Activated CD4-positive, alpha-beta T cell treated with anti-CD3 and anti-CD28 coated beads, Interleukin-2, amount 50 U/mL, for 48 hours (primary cell): Measurements from ENCODE around the gene SCNN1B.
"Not testable (repeated sequence)": the region's sequence is repeated elsewhere in the genome, so short reads cannot be mapped to it uniquely, and the experiment has no call there.

Experiments used
- DNase-seq, 2 experiments: peaks; one replicate each; pipeline ENCODE4 v3.0.0-alpha.2; 2020

Gene SCNN1B

DNA sequence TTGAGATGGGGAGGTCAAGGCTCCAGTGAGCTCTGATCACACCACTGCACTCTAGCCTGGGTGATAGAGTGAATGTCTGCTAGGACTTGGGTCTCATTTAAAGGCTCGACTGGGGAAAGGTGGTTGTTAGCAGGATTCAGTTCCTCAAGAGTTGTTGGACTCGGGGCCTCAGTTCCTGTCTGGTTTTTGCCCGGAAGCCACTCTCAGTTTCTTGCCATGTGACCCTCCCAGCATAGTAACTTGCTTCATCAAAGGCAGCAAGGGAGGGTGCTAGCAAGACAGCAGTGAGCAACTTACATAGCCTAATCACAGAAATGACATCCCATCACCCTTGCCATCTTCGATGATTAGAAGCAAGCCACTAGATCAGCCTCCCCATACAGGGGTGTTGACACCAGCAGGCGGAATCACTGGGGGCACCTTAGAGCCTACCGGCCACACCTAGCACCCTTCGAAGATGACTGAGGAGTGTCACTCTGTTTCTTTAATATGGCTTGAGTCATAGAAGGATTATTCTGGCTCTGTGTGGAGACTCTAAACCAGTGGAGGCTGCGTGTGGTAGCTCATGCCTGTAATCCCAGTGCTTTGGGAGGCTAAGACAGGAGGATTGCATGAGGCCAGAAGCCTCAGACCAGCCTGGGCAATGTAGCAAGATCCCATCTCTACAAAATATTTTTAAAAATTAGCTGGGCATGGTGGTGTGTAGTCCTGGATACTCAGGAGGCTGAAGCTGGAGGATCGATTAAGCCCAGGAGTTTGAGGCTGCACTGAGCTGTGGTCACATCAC is 13.2 kb upstream of the SCNN1B start:
- DNase-seq, result no peak

DNA sequence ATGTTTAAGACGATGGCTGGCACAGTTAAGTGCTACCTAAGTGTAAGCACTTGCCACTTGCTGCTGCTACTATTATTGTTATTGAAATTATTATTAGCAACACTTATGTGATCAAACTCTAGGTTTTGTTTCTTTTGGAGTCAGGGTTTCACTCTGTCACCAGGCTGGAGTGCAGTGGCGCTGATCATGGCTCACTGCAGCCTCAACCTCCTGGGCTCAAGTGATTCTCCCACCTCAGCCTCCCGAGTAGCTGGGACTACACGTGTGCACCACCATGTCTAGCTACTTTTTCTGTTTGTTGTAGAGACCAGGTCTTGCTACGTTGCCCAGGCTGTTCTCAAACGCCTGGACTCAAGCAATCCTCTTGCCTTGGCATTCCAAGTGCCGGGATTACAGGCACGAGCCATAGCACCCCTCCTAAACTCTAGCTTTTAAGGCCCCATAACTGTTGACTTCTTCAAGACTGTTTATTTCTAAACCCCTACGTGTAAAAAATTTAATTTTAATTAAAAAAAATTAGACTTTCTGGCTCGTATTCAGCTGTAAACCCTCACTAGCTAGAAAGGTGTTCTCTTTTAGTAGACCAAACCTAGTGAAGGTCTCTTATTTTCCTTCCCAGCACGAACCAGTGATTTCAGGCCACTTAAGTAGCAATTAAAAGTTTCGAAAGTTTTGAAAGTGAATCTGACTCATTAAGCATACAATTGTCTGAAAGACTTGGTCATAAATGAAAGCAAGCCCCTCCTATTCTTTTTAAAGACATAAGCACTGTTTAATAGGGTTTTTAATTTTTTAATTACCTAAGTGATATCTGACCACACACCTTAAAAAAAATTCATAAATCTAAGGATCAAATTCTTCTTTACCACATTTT is 11.7 kb upstream of the SCNN1B start:
- no peak for DNase-seq

DNA sequence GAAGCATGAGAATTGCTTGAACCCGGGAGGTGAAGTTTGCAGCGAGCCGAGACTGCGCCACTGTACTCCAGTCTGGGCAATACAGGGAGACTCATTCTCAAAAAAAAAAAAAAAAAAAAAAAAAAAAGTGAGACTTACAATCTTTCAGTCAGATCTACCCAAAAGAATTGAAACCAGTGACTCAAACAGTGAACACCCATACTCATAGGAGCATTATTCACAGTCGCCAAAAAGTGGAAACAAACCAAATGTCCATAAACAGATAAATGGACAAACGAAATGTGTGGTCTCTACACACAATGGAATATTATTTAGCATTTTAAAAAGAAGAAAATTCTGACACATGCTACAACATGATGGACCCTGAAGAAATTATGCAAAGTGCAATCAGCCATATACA is 9.1 kb upstream of the SCNN1B start:
- no peak for DNase-seq

DNA sequence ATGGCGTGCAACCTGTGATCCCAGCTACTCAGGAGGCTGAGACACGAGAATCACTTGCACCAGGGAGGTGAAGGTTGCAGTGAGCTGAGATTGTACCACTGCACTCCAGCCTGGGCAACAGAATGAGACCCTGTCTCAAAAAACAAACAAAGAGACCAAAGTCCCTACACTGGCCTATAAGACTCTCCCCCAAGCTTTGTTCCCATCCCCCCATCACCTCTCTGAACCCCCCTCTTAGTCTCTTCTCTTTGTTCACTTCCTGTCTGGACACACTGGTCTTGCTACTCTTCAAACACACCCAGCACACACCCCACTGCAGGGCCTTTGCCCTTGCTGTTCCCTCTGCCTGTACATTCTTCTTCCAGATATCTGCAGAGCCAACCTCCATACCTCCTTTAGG is 7.8 kb upstream of the SCNN1B start:
- DNase-seq, result no peak

DNA sequence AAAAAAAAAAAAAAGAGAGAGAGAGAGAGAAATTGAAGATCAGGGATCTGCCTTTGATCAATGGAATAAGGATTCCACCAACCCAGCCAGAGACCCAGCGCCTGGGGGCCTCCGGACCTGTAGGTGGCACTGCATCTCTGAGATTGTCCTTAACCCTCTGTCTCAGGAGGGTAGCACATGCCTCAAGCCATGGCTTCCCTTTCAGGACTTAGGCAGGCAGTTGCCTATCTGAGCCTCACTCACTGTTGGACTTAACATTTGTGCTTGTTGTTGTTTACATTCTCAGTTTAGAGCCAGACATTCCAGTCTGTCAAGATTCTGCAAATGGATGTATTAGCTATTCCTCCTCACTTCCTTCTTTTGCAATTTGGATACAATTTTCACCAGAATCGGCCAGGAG is 5.1 kb upstream of the SCNN1B start:
- peak; percentile 21 to 24 for DNase-seq

DNA sequence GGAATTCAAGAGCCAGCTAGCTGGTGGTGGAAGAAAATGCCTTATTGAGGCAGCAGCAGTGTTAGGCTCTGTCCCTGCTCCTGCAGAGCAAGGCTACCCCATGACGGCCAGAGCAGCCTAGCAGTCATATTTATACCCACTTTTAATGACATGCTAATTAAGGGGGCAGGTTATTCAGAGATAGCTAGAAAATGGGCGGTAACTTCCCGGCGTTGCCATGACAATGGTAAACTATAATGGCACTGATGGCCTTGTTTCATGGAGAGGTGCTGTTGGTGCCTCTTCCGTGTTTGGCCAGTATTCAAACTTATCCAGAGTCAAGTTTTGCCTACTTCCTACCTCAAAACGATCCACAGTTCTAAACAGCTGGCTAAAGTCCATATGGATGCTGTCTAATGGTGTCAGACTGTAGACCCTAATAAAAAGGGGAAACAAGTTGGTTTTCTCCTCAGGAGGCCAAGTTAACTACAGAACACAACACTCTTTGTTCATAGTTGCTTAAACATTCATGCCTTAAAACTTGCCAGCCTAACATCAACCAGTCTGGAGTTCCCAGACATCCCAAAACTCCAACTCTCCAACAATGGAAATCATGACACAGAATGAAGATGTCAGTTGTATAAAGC is 3.7 kb upstream of the SCNN1B start:
- DNase-seq, result no peak

DNA sequence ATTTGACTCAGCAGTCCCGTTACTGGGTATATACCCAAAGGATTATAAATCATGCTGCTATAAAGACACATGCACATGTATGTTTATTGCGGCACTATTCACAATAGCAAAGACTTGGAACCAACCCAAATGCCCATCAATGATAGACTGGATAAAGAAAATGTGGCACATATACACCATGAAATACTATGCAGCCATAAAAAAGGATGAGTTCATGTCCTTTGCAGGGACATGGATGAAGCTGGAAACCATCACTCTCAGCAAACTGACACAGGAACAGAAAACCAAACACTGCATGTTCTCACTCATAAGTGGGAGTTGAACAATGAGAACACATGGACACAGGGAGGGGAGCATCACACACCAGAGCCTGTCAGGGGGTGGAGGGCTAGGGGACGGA is 2.3 kb upstream of the SCNN1B start:
- not testable (repeated sequence) for DNase-seq

DNA sequence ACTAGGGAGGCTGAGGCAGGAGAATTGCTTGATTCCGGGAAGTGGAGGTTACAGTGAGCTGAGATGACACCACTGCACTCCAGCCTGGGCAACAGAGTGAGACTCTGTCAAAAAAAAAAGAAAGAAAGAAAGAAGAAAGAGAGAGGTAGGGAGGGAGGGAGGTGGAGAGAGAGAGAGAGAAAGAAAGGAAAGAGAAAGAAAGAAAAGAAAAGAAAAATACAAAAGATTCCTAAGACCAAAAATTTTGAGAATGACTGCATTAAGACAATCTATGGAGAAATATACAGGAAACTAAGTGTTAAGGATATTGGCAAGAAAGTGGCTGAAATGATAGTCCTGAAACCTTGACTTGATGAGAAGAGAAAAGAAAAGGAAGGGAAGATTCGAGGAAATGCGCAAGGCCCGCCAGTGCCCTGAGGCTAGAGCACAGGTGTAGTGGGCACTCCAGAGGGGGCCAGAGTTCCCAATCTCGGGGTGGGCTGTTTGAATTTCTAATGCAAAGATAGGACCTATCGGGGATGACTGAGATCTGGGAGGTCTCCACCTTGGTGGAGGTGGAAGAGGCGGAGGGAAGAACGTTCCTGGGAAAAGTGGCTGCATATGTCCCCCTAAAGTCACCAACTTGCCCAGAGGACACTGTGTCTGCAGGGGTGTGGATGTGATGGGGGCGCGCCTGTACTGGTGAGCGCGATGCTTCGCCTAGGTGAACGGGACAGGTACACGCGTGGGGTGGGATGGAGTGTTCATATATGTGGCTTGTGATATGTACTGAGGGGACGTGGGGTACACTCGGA is 654 bp upstream of the SCNN1B start:
- no peak for DNase-seq

DNA sequence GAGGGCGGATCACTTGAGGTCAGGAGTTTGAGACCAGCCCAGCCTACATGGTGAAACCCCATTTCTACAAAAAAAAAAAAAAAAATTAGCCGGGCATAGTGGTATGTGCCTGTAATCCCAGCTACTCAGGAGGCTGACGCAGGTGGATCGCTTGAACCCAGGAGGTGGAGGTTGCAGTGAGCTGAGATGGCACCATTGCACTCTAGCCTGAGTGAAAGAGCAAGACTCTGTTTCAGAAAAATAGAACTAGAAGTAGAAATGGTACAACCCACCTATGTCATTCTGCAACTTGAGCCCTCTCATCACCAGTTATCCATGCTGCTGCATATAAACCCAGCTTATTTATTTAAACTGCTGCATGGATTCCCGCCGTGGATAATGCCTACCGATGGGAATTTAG is 1.6 kb downstream of the SCNN1B start:
- no peak for DNase-seq

DNA sequence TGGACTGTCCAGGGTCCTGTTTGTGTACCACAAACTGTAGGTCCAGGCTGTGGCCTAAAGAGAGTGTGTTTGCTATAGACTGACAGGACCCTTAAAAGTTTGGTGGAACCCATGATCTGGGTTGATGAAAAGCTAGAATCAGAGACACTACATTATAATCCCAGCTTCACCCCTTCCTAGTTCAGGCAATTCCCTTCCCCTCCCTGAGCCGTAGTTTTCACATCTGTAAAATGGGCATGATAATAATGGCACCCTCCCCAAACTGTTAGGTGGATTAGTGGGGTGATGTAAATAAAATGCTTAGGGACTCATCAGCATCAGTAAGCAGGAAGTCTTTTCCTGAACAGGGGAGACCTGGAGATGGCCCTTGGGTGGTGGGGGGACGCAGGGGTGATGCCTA is 2.5 kb downstream of the SCNN1B start:
- DNase-seq, result no peak

DNA sequence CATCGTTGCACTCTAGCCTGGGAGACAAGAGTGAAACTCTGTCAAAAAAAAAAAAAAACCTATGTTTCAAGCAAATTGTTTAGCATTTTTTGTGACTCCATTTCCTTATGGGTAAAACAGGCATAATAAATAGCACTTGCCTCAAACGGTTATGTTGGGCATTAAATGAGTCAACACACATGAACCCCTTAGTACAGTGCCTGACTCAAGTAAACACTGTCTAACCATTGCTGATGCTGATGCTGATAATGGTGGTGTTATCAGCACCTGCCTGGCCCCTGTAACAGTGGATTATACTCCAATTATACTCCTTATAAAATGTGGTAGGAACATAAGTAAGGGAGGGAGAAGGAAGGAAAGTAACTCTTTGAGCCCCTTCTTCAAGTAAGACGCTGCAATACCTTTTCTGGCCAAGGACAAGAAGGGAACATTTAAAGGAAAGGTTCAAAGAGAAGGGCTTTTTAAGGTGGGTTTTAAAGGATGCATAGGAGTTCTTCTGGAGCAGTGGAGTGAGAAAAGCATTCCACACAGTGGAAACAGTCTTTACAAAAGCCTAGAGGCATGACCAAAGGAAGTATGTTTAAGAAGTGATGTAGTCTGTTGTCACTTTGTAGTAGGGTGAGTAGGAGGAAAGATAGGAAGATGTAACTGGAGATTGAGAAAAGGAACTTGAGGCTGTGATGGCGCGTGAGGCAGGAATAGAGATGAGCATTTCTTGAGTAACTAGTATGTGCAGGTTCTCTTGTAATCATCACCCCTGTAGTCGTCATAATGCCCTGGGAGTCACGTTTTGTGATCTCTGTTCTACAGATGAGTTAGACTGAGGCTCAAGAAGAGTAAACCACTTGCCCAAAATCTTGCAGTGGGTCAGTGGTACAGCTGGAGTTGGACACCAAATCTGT is 4.3 kb downstream of the SCNN1B start:
- no peak for DNase-seq

DNA sequence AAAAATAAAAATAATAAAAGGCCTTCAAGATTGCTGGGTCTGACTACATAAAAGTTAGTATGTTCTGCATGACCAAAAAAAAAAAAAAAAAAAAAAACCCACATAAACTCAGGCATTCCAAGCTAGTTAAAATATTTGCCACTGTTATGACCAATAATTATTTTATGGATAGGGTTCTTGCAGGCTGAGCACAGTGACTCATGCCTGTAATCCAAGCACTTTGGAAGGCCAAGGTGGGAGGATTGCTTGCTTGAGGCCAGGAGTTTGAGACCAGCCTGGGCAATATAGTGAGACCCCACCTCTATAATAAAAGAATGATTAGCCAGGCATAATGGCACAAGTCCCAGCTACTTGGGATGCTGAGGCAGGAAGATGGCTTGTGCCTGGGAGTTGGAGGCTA is 8.1 kb downstream of the SCNN1B start:
- DNase-seq, result no peak

DNA sequence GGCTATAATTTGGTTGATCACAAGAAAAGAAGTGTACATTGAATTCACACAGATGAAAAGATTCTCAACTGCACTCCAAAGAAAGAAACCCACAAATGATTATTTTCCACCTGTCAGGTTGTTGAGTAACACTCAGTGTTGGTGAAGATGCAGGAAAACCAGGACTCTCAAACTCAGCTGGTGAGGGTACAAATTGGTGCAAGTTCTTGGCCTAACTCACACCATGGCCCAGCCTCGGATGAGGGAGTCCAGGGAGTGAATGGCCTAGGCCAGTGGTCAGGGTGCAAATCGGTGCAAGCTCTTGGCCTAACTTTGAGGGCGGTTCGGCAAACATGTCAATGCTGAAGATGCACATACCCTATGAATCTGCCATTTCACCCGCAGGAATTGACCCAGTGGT is 8.6 kb downstream of the SCNN1B start:
- no peak for DNase-seq

DNA sequence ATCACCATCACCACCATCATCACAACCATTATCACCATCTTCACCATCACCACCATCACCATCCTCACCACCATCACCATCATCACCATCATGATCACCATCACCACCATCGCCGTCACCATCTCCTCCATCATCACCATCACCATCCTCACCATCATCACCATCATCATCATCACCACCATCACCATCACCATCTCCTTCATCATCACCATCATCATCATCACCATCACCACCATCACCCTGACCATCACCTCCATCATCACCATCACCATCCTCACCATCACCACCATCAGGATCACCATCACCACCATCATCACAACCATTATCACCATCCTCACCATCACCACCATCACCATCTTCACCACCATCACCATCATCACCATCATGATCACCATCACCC is 14.1 kb downstream of the SCNN1B start:
- DNase-seq, result no peak

DNA sequence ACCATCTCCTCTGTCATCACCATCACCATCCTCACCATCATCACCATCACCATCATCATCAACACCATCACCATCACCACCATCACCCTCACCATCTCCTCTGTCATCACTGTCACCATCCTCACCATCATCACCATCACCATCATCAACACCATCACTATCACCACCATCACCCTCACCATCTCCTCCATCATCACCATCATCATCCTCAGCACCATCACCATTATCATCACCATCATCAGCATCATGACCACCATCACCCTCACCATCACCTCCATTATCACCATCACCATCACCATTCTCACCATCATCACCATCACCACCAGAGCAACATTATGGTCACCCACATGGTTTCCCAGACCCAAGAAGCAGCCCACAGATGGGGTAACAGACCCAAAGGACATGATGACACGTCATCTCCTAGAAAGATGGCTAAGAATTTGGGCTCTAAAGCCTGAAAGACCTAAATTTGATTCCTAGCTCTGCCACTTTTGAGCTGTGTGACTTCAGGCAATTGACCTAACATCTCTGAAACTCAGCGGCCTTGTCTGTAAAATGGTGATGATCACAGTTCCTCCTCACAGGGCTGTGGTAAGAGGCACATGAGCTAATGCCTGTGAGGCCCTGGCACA is 14.6 kb downstream of the SCNN1B start:
- DNase-seq, result no peak

DNA sequence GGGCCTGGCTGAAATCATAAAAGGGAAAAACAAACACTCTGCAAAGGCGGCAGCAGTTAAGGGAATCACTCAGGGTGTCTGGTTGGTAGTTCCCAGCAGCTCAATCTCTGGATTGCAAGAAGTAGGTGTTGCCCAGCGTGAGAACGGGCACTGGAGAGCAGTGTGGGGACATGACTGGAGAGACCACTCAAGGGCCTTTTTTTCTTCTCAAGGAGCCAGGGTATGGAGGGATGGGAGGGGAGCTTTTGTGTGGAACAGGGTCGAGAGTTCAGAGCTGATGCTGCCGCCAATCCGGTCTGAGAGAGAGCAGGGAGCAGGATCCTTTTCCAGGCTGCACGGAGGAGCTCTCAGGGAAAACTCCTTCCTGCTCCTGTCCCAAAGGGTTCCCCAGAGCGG is 15.2 kb downstream of the SCNN1B start:
- no peak for DNase-seq

DNA sequence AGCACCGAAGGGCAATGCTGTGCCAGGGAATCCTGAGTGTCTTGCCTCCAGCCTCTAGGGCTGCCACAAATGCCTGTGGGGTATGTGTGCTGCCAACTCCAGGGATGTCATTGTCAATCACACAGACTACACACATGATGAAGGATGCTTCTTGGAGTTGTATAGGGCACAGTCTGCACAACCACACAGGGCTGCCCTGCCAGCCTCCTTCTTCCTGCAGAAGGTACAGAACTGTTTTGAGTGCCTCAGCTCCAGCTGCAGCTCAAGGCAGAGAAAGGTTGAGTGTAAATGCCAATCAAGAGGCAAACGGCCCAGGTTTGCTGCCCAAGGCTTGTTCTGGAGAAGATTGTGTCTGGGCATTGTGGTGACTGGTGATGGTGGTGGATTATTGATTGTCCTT is 15.6 kb downstream of the SCNN1B start:
- no peak for DNase-seq

DNA sequence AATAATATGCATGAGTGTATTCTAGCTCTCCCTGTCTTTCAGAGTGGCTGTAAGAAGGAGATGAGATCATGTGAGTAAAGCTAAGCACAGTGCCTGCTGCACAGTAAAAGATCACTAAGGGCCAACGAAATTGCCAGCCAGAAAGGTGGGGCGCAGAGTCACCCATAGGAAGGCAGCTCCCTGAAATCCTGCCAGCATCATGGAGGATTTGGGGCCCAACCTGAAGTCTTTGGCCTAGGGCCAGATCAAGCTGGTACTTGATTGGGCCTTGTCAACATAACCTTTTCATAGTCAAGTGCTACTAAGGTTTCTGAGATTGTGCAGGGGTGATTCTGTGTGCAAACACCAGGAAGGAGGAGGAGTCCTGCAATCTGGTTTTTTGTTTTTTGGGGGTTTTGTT is 16.5 kb downstream of the SCNN1B start:
- DNase-seq, result no peak

DNA sequence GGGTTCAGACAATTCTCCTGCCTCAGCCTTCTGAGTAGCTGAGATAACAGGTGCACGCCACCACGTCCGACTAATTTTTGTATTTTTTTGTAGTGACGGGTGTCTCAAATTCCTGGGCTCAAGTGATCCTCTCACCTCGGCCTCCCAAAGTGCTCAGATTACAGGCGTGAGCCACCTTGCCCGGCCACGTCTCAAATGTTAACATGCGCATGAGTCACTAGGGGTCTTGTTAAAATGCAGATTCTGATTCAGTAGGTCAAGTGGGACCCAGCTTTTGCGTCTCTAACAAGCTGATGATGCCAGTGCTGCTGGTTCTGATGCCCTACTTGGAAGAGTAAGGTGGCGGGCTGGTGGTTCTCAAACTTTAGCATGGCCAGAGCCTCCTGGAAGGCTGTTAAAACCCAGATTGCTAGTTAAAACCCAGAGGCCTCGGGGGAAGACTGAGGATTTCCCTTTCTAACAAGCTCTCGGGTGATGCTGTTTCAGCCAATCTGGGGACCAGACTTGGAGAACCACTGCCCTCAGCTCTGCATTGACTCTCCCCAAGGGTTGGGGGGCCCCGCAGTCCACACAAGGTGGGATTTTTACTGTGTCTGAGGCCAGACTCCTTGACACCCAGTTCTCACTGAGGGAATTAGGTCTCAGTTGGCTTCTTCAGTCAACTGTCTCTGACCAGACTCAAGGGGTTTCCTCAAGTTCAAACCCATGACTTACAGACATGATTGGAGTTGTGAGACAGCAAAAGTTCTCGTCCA is 17.9 kb downstream of the SCNN1B start:
- no peak for DNase-seq

DNA sequence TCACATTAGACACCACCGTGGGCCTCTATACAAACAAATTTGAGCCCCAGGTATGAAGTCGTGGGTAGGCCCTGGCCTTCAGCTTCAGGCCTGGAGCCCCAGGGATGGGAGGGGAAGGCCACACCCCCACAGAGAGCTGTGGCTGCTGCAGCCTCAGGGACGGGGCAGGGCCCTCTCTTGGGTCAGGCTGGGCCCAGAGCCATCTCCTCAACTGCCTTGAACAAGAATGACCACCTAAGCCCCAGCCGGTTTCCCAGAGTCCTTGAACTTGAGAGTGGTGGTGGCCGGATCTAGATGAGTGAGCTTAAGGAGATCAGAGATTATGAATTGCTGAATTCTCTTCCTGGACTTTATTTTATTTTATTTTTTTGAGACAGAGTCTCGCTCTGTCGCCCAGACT is 18.6 kb downstream of the SCNN1B start:
- DNase-seq, result no peak
